K562 (cell line): ENCODE results near the gene ZBTB46. TPM values are rescaled to one million over a fixed set of nuclear protein-coding genes. Genes with fewer than 3 reads are reported as not detected.
A peak's percentile ranks its signal among the peaks of the same experiment; 100 is the strongest.

Experiments
- BRD9 ChIP-seq: fragments of 450-650 bp; IDR thresholded peaks from 2 replicates; pipeline ENCODE4 v1.6.1; 2018; ENCODE audit warnings: low read depth; ENCODE audit not compliant: partially characterized antibody
- CBX8 ChIP-seq: fragments of 200-600 bp; sonication (generic); IDR thresholded peaks from 2 replicates; pipeline ENCODE4 v1.6.1; 2012; ENCODE audit warnings: borderline replicate concordance, mixed run types, low read depth, mild to moderate bottlenecking, moderate library complexity, mixed read lengths, low read length, control low read depth, inconsistent platforms; ENCODE audit not compliant: poor library complexity, severe bottlenecking; ENCODE audit errors: extremely low read depth
- CXXC5 ChIP-seq: fragments of 250-450 bp; sonication (Bioruptor Pico); IDR thresholded peaks from 2 replicates; pipeline ENCODE4 v1.8.0; 2022; ENCODE audit warnings: inconsistent platforms, mild to moderate bottlenecking, moderate library complexity
- EP300 ChIP-seq: IDR thresholded peaks from 2 replicates; pipeline ENCODE4 v1.6.1; 2012; ENCODE audit warnings: low read length, improper control_type of control experiment
- HMGN3 ChIP-seq: IDR thresholded peaks from 2 replicates; pipeline ENCODE4 v1.6.1; 2011; ENCODE audit warnings: borderline replicate concordance, low read depth, mild to moderate bottlenecking, mixed read lengths, low read length; ENCODE audit not compliant: insufficient read length; ENCODE audit errors: extremely low read depth
- HNRNPK ChIP-seq: fragments of 200-400 bp; formaldehyde crosslinking; IDR thresholded peaks from one replicate; pipeline ENCODE4 v1.6.1; 2018; ENCODE audit warnings: mild to moderate bottlenecking, low read depth, low read length; ENCODE audit not compliant: poor library complexity, severe bottlenecking
- MED1 ChIP-seq: sonication (generic); formaldehyde crosslinking; IDR thresholded peaks from 2 replicates; pipeline ENCODE4 v1.8.1; 2023; ENCODE audit warnings: missing genetic modification reagents, borderline replicate concordance
- PPARD ChIP-seq: fragments of 250-450 bp; sonication (Bioruptor Pico); IDR thresholded peaks from 2 replicates; pipeline ENCODE4 v1.8.0; 2022; ENCODE audit warnings: inconsistent platforms, mild to moderate bottlenecking, moderate library complexity
- SRSF3 ChIP-seq: fragments of 200-400 bp; formaldehyde crosslinking; IDR thresholded peaks from 2 replicates; pipeline ENCODE4 v1.6.1; 2016; ENCODE audit warnings: mild to moderate bottlenecking, low read length, moderate library complexity; ENCODE audit not compliant: insufficient read depth
- ZBTB17 ChIP-seq: fragments of 450-650 bp; formaldehyde crosslinking; IDR thresholded peaks from 2 replicates; pipeline ENCODE4 v1.4.0; 2020; ENCODE audit warnings: mild to moderate bottlenecking
- ZFX ChIP-seq: sonication (generic); formaldehyde crosslinking; IDR thresholded peaks from 2 replicates; pipeline ENCODE4 v1.8.0; 2022; ENCODE audit warnings: mild to moderate bottlenecking, missing genetic modification reagents, moderate library complexity
- ZNF217 ChIP-seq: sonication (generic); formaldehyde crosslinking; IDR thresholded peaks from 2 replicates; pipeline ENCODE4 v1.8.0; 2022; ENCODE audit warnings: mild to moderate bottlenecking, missing genetic modification reagents
- ZNF316 ChIP-seq: fragments of 450-650 bp; IDR thresholded peaks from 2 replicates; pipeline ENCODE4 v1.6.1; 2016
- ZNF407 ChIP-seq: fragments of 450-650 bp; IDR thresholded peaks from 2 replicates; pipeline ENCODE4 v1.6.1; 2016; ENCODE audit warnings: low read depth
- ZNF76 ChIP-seq: fragments of 250-450 bp; sonication (Bioruptor Pico); IDR thresholded peaks from 2 replicates; pipeline ENCODE4 v1.4.0; 2020; ENCODE audit warnings: mild to moderate bottlenecking, moderate library complexity, borderline replicate concordance
- polyA plus RNA-seq, 8 experiments: library from polyadenylated mRNA; depleted of rRNA in 4 of 8; stranded (reverse) in 5 of 8; unstranded in 3 of 8; fragments of >200 nt; fragmentation: Nextera tagmentation in 2 of 8; fragmentation: Illumina TruSeq in 1 of 8; extraction: Ambion mirVana in 2 of 8; extraction: Trizol in 1 of 8; gene quantifications; 2 replicates each; pipeline versions ENCODE4 v1.2.1 to v1.2.3, GENCODE V29; 2011 to 2014; ENCODE audit warnings: inconsistent platforms in 1 of 8, missing spikeins in 1 of 8
- total RNA-seq, 7 experiments: library from RNA; depleted of rRNA in 6 of 7; stranded (reverse); fragments of >200 nt in 6 of 7; fragmentation: Illumina TruSeq in 2 of 7; extraction: Trizol in 2 of 7; gene quantifications; 2 replicates each; pipeline versions ENCODE4 v1.2.1 to v1.2.3, GENCODE V29; 2011 to 2021; ENCODE audit warnings: low replicate concordance in 1 of 7
- TF ChIP-seq, protein P1 (sequence below): fragments of 450-650 bp; IDR thresholded peaks from 2 replicates; pipeline ENCODE4 v1.6.1; 2016; ENCODE audit warnings: borderline replicate concordance
- TF ChIP-seq, protein P2 (sequence below): fragments of 250-450 bp; sonication (Bioruptor Pico); IDR thresholded peaks from 2 replicates; pipeline ENCODE4 v1.8.0; 2021; ENCODE audit warnings: moderate library complexity, mild to moderate bottlenecking, inconsistent platforms

The ZBTB46 gene
- total and polyA plus RNA-seq, 9 of the 15 experiments (the other 6 are each of a cell fraction or from before 2014, with no cell fraction given), result 0.29 to 4.1 (median 1.1) TPM

DNA sequence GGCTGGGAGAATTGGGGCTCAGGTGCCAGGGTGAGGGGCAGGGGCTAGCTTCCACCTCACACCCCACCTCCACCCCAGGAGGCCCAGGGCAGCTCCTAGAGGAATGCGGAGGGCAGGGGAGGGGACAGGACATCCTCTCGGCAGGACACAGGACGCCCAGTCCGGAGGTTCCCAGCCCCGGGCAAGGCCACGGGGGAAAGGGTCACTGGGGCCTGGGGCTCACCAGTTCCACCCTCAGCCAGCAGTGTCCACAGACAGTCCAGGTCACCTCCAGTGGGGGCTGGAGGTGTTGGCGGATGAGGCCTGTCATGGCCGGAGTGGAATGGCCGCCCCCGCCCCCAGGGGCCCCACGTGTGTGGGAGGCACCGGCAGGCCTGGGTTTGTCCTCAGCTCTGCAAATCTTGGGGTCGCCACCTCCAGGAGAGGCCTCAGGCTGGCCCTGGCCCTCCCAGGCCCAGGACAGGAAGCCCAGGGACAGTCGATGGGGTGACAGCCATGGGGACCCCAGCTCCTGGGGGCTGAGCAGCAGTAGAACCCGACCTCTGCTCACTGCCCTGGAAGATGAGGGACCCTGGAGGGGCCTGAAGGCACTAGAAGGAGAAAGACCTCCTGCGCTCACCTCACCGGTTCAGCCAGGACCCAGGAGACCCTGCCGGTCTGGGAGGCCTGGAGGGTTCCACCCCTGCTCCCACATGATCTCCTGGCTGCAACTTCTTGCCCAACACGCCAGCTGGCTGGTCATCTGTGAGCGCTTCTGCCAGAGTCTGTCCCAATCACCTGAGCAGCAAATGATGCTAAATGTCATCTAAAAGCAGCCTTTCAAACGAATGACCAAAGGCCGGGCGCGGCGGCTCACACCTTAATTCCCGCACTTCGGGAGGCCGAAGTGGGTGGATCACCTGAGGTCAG, 17.2 kb upstream of the ZBTB46 start (continued):
- TF ChIP-seq ZNF407 (no peak), ZNF316 (no peak), MED1 (CRISPR knock-in tag) (no peak), HNRNPK (no peak), CXXC5 (no peak), EP300 (no peak), ZNF76 (no peak), CBX8 (no peak), BRD9 (no peak), ZBTB17 (no peak), PPARD (CRISPR knock-in tag) (no peak), ZNF217 (CRISPR knock-in tag) (no peak), SRSF3 (no peak), ZFX (CRISPR knock-in tag) (peak; percentile 73), HMGN3 (no peak)
- TF ChIP-seq, protein P1, sequence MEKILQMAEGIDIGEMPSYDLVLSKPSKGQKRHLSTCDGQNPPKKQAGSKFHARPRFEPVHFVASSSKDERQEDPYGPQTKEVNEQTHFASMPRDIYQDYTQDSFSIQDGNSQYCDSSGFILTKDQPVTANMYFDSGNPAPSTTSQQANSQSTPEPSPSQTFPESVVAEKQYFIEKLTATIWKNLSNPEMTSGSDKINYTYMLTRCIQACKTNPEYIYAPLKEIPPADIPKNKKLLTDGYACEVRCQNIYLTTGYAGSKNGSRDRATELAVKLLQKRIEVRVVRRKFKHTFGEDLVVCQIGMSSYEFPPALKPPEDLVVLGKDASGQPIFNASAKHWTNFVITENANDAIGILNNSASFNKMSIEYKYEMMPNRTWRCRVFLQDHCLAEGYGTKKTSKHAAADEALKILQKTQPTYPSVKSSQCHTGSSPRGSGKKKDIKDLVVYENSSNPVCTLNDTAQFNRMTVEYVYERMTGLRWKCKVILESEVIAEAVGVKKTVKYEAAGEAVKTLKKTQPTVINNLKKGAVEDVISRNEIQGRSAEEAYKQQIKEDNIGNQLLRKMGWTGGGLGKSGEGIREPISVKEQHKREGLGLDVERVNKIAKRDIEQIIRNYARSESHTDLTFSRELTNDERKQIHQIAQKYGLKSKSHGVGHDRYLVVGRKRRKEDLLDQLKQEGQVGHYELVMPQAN, result no peak
- TF ChIP-seq, protein P2, sequence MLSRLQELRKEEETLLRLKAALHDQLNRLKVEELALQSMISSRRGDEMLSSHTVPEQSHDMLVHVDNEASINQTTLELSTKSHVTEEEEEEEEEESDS, result no peak
